Gastrocnemius medialis (tissue), 4 donors: ENCODE results near the gene CCBE1. TPM values are rescaled to one million over a fixed set of nuclear protein-coding genes. Genes with fewer than 3 reads are reported as not detected.
"Not testable (repeated sequence)": the region's sequence is repeated elsewhere in the genome, so short reads cannot be mapped to it uniquely, and the experiment has no call there.

Source experiments
- ATAC-seq, 2 donors: fragments of 150-250 bp; one replicate each; pipeline ENCODE4 v1.9.1; 2016
- DNase-seq, 2 donors: peaks; one replicate each; pipeline ENCODE4 v3.0.0-alpha.2; 2019
- H3K27ac ChIP-seq, 4 donors: fragments of 200-600 bp; sonication (generic); 1 replicate in 1 of 4; 2 replicates in 3 of 4; pipeline ENCODE4 v1.5.1; 2016 to 2018; ENCODE audit warnings: mild to moderate bottlenecking in 2 of 4, moderate library complexity in 1 of 4
- H3K27me3 ChIP-seq, 3 donors: fragments of 200-600 bp; sonication (generic) in 2 of 3; 1 replicate in 1 of 3; 2 replicates in 2 of 3; pipeline versions ENCODE4 v1.5.1 to v1.6.0; 2016 to 2019; ENCODE audit warnings: mild to moderate bottlenecking in 1 of 3, moderate library complexity in 1 of 3
- H3K36me3 ChIP-seq, 2 donors: fragments of 200-600 bp; sonication (generic) in 1 of 2; one replicate each; pipeline ENCODE4 v1.5.1; 2017 to 2018
- H3K4me1 ChIP-seq, 2 donors: fragments of 200-600 bp; sonication (generic) in 1 of 2; one replicate each; pipeline ENCODE4 v1.5.1; 2016 to 2017; ENCODE audit warnings: mild to moderate bottlenecking in 2 of 2
- H3K4me3 ChIP-seq, 4 donors: fragments of 200-600 bp; sonication (generic) in 3 of 4; 1 replicate in 1 of 4; 2 replicates in 3 of 4; pipeline ENCODE4 v1.5.1; 2016 to 2019; ENCODE audit warnings: mild to moderate bottlenecking in 2 of 4
- H3K9me3 ChIP-seq, 3 donors: fragments of 200-600 bp; sonication (generic) in 2 of 3; 1 replicate in 1 of 3; 2 replicates in 2 of 3; pipeline ENCODE4 v1.5.1; 2016 to 2019
- CTCF ChIP-seq, 5 experiments: fragments of 450-650 bp in 3 of 5; fragments of 200-600 bp in 2 of 5; sonication (generic) in 2 of 5; IDR thresholded peaks in 4 of 5; conservative IDR thresholded peaks in 1 of 5; 1 replicate in 4 of 5; 2 replicates in 1 of 5; pipeline ENCODE4 v1.5.1; 2016 to 2019; ENCODE audit warnings: antibody characterized with exemption in 5 of 5, mild to moderate bottlenecking in 3 of 5, moderate library complexity in 3 of 5
- POLR2A ChIP-seq, 2 donors: fragments of 450-650 bp; IDR thresholded peaks; one replicate each; pipeline ENCODE4 v1.6.1; 2017; ENCODE audit warnings: antibody characterized with exemption in 2 of 2, mild to moderate bottlenecking in 2 of 2, moderate library complexity in 2 of 2
- in situ Hi-C, 4 donors: fragments of 200-750 bp; cut with MboI; loops; one replicate each; pipeline versions ENCODE4 v1.15.0 to v1.8.0; 2017; ENCODE audit warnings: low sequenced_read_pairs in 4 of 4
- intact Hi-C: fragments of 100-400 bp; cut with DNase I; formaldehyde crosslinking; loops from one replicate; pipeline ENCODE4 v1.15.1; 2023; ENCODE audit warnings: low total_unique reads
- total RNA-seq, 4 donors: library from RNA; depleted of rRNA; stranded (reverse); fragments of >200 nt; gene quantifications; one replicate each; pipeline versions ENCODE4 v1.1.0 to v1.2.3, GENCODE V29; 2016

CCBE1 gene
- total RNA-seq, 4 donors from 2014 or later: 0.44 to 2.7 (median 1.3) TPM

GRCh38 chr18:59671551-59671950 lies 25.7 kb downstream of the CCBE1 start:
- Histone ChIP-seq H3K36me3 (no peaks in the 10 kb centered on the region), H3K4me1 (no peaks in the 10 kb centered on the region), H3K27ac (no peak overlapping the region), H3K4me3 (no peak overlapping the region), H3K9me3 (no peaks in the 10 kb centered on the region), H3K27me3 (no peaks in the 10 kb centered on the region)
- no peak for ATAC-seq
- in situ Hi-C loops: no loop called here
- intact Hi-C loops: no loop called here
- DNase-seq: no peak
- TF ChIP-seq CTCF (IDR thresholded peaks at IDR 0.05 in 4 of 5, conservative IDR thresholded peaks at IDR 0.05 in 1 of 5) (no peak), POLR2A (IDR thresholded peaks at IDR 0.05) (no peak)

GRCh38 chr18:59669872-59670657 lies 27.2 kb downstream of the CCBE1 start:
- no peak for DNase-seq
- Histone ChIP-seq H3K4me3 (no peak overlapping the region), H3K9me3 (no peaks in the 10 kb centered on the region)

GRCh38 chr18:59667488-59667887 lies 29.7 kb downstream of the CCBE1 start:
- DNase-seq (no peak), ATAC-seq (no peak)
- Histone ChIP-seq H3K4me1 (no peaks in the 10 kb centered on the region), H3K9me3 (no peaks in the 10 kb centered on the region), H3K36me3 (no peaks in the 10 kb centered on the region), H3K27ac (no peak overlapping the region), H3K4me3 (no peak overlapping the region), H3K27me3 (no peaks in the 10 kb centered on the region)
- TF ChIP-seq POLR2A (IDR thresholded peaks at IDR 0.05) (no peak), CTCF (IDR thresholded peaks at IDR 0.05 in 4 of 5, conservative IDR thresholded peaks at IDR 0.05 in 1 of 5) (no peak)
- intact Hi-C loops: no loop called here
- in situ Hi-C loops: no loop called here

More at GRCh38 chr18:59669872-59670657, 27.2 kb downstream of the CCBE1 start:
- intact Hi-C loops: no loop called here
- in situ Hi-C loops: no loop called here
- no peak for TF ChIP-seq POLR2A (IDR thresholded peaks at IDR 0.05)
- TF ChIP-seq CTCF (IDR thresholded peaks at IDR 0.05 in 4 of 5, conservative IDR thresholded peaks at IDR 0.05 in 1 of 5): no peak
- Histone ChIP-seq H3K27me3 (no peaks in the 10 kb centered on the region), H3K36me3 (no peaks in the 10 kb centered on the region), H3K4me1 (no peaks in the 10 kb centered on the region), H3K27ac (no peak overlapping the region)
- ATAC-seq: no peak

GRCh38 chr18:59666007-59666402 lies 31.2 kb downstream of the CCBE1 start:
- H3K27me3 ChIP-seq, H3K36me3 ChIP-seq, intact Hi-C loops, in situ Hi-C loops, H3K4me1 ChIP-seq, H3K4me3 ChIP-seq, H3K9me3 ChIP-seq, ATAC-seq, DNase-seq, H3K27ac ChIP-seq: not testable (repeated sequence)

- ATAC-seq: no peak
- Histone ChIP-seq H3K36me3 (no peaks in the 10 kb centered on the region), H3K27ac (no peak overlapping the region), H3K27me3 (no peaks in the 10 kb centered on the region), H3K9me3 (no peaks in the 10 kb centered on the region), H3K4me1 (no peaks in the 10 kb centered on the region), H3K4me3 (no peak overlapping the region)
- intact Hi-C loops (no loop called here), in situ Hi-C loops (no loop called here)
- TF ChIP-seq CTCF (IDR thresholded peaks at IDR 0.05 in 4 of 5, conservative IDR thresholded peaks at IDR 0.05 in 1 of 5): no peak
- no peak for TF ChIP-seq POLR2A (IDR thresholded peaks at IDR 0.05)
- DNase-seq: no peak
Measured at GRCh38 chr18:59665057-59666006, 31.9 kb downstream of the CCBE1 start.
